Endometrium (tissue), 2 donors: ENCODE measurements around the gene BNIP1.

Experiments
- FAIRE-seq: peaks from 2 replicates; lab custom pipeline; 2012; peaks lifted over from hg19 to GRCh38; lab: Jason Lieb, UNC
- donor health status: control.
- donor health status: control.

The BNIP1 gene

GRCh38 chr5:173213236-173213933 is 69.1 kb downstream of the BNIP1 start:
- FAIRE-seq, result no peak
